Ovary (tissue), 3 donors: ENCODE measurements around the gene ARAP1.

ENCODE experiments used
- POLR2A ChIP-seq: fragments of 450-650 bp; IDR thresholded peaks from one replicate; pipeline ENCODE4 v1.6.1; 2017; ENCODE audit warnings: antibody characterized with exemption, mild to moderate bottlenecking, moderate library complexity
- TF ChIP-seq, protein P1 (sequence below), 3 donors: fragments of 450-650 bp in 2 of 3; fragments of 200-600 bp in 1 of 3; IDR thresholded peaks; one replicate each; pipeline versions ENCODE4 v1.5.1 to v1.8.0; 2016 to 2022; ENCODE audit warnings: antibody characterized with exemption in 3 of 3, mild to moderate bottlenecking in 1 of 3
- donor health status: DM: no; HTN: no; CAD: no.

DNA sequence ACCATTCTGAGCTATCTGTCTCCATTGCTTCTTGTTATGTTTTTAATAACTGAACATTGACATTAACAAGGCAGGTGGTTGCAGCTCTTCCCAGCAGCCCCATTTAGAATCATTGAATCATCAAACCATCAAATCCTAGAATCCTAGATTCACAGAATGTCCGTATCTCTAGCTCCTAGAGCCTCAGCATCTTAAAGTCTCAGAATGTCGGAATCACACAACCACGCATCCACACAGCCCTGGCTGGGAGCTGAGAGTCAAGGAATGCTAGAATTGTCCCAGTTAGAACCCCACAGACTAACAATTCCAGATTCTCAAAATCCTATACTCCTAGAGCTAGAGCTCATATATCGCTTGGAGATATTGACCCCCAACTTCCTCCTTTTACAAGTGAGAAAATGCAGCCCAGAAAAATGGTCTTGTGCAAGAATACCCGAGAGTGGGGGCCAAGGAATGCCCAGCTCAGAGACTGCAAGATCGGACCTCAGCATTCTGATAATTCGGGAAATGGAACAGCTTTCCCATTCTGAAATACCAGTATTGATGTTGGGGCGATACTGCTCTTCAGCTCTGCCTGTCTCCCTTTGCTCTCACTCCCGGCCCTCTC, 116.8 kb downstream of the ARAP1 start:
- TF ChIP-seq, protein P1, sequence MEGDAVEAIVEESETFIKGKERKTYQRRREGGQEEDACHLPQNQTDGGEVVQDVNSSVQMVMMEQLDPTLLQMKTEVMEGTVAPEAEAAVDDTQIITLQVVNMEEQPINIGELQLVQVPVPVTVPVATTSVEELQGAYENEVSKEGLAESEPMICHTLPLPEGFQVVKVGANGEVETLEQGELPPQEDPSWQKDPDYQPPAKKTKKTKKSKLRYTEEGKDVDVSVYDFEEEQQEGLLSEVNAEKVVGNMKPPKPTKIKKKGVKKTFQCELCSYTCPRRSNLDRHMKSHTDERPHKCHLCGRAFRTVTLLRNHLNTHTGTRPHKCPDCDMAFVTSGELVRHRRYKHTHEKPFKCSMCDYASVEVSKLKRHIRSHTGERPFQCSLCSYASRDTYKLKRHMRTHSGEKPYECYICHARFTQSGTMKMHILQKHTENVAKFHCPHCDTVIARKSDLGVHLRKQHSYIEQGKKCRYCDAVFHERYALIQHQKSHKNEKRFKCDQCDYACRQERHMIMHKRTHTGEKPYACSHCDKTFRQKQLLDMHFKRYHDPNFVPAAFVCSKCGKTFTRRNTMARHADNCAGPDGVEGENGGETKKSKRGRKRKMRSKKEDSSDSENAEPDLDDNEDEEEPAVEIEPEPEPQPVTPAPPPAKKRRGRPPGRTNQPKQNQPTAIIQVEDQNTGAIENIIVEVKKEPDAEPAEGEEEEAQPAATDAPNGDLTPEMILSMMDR (IDR thresholded peaks at IDR 0.05): no peak
- no peak for TF ChIP-seq POLR2A
